Liver (tissue), 3 donors: Measurements from ENCODE around the gene NCAPD2.

Experiments used
- ATF3 ChIP-seq: IDR thresholded peaks from 2 replicates; pipeline ENCODE4 v1.6.1; 2016; ENCODE audit warnings: antibody characterized with exemption
- CTCF ChIP-seq: fragments of 150-350 bp; IDR thresholded peaks from 2 replicates; pipeline ENCODE4 v1.5.1; 2017; ENCODE audit warnings: improper control_type of control experiment, low read depth, low read length; ENCODE audit not compliant: missing input control
- MAX ChIP-seq: IDR thresholded peaks from 2 replicates; pipeline ENCODE4 v1.6.1; 2016; ENCODE audit warnings: antibody characterized with exemption
- RAD21 ChIP-seq, 2 donors: IDR thresholded peaks; 2 replicates each; pipeline ENCODE4 v1.6.1; 2016; ENCODE audit warnings: antibody characterized with exemption in 2 of 2, mild to moderate bottlenecking in 2 of 2
- REST ChIP-seq: IDR thresholded peaks from 2 replicates; pipeline ENCODE4 v1.6.1; 2016; ENCODE audit warnings: antibody characterized with exemption, mild to moderate bottlenecking
- TAF1 ChIP-seq: conservative IDR thresholded peaks from 2 replicates; pipeline ENCODE4 v1.6.1; 2016; ENCODE audit warnings: antibody characterized with exemption, mild to moderate bottlenecking
- ZBTB33 ChIP-seq: IDR thresholded peaks from 2 replicates; pipeline ENCODE4 v1.6.1; 2016; ENCODE audit warnings: antibody characterized with exemption
- donor health status: healthy.
- donor health status: healthy.

GRCh38 chr12:6573001-6573400 lies 79.1 kb downstream of the NCAPD2 start:
- TF ChIP-seq REST, result no peak
- no peak for TF ChIP-seq CTCF
- TF ChIP-seq TAF1, result no peak
- TF ChIP-seq ATF3, result no peak
- TF ChIP-seq ZBTB33, result no peak
- TF ChIP-seq MAX, result no peak
- no peak for TF ChIP-seq RAD21 (IDR thresholded peaks at IDR 0.05)
